GM19324 (cell line): ENCODE results near the gene PROKR1.
"Not testable (repeated sequence)": the region's sequence is repeated elsewhere in the genome, so short reads cannot be mapped to it uniquely, and the experiment has no call there.

Experiments
- ATAC-seq: cut with Tn5 transposase; IDR thresholded peaks from one replicate; pipeline ENCODE4 v1.9.1; 2021; ENCODE audit warnings: mild to moderate bottlenecking, moderate library complexity; ENCODE audit not compliant: unreplicated experiment, low FRiP score

The PROKR1 gene

DNA sequence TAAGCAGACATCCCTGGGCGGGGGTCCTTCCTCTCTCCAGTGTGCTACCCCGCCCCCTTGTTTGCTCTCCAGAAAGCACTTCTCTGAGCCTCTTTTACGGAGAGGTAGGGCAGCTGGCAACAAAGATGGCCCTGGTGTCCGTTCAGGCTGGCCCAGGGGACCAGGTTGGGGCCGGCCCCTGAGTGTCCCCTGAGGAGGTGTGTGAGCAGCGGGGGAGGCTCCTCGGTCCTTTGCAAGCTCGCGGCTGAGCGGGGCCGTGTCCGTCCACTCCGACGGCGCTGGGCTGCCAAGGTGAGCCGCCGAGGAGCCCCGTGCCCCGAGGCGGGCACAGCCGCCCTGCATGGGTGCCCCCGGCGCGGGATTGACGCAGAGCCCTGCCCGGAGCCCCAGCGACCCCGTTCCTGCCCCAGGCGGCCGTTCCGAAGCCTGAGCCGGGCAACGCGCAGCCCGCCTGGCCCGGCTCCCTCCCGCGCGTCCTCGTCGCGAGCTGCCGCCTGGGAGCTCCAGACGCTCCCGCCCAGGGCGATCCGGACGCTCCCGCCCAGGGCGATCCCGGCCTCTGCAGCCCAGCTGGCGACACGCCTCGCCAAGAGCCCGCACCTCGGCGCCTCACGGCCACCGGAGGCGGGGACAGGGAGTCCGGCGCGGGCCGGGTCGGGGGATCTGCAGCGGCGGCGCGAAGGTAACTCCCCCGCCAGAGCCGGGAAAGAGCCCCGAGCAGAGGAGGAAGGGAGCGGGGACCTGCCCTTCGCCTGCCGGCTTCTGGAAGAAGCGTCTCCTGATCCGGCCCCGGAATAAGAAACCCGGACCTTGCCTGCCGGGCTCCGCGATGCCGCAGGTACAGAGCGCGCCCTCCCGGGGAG is at the start of gene PROKR1:
Gene PROKR1 (plus strand): TSS at position 569 of the 863 bp plus-strand sequence. CDS start 2,243 bp downstream, outside the sequence.
- no peak for ATAC-seq

DNA sequence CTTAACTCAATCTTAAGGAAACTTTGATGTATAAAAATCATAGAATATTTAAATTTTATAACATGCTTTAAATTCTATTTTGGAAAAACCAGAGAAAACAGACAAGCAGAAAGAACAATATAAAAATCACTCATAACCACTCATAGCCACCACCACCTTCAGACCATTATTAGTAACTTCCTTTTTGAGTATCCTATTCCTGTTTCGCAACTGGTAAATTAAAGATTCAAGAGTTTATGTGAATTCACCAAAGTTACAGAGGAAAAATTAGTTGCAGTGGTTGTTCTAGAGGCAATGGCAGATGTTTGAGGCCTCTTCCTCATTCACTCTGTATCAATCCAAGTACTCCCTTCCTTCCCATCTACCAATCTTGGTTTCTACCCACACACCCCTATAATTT is 49.3 kb upstream of the PROKR1 start:
- ATAC-seq, result no peak

DNA sequence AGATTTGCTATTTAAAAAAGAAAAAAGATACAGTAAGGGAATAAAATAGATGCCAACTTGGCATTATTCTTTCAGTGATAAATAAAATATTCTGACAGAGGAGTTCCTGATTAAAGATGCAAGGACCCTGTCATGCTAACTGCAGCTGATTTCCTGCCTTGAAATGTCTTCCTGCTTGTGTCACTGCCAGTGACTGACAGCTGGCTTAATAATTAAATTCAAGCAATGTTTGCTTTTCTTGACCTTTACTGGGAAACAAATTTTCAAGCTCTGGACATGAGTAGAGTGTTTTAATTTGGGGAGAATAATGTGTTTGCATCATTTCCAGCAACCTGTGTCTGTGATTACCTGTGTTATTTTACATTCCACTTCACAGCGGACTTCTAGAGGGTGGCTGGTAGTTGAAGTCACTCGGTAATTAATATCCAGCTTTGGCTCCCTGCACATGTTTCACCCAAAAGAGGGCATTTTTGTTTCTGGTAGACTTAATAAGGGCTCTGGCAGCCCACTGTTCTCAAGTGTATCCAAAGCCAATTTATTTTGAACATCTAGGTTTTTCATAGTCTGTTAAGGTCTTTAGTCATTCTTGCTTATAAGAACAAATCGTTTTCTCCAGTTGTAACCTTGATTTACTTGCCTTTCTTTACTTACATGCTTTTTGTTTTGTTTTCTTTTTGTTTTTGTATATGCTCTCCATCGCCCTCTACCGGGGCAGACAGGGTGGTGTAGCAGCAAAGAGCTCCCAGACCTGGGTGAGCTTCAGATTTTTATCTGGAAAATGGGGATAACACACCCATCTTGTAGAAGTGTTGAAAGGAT is 48.5 kb upstream of the PROKR1 start:
- peak; percentile 67 for ATAC-seq

DNA sequence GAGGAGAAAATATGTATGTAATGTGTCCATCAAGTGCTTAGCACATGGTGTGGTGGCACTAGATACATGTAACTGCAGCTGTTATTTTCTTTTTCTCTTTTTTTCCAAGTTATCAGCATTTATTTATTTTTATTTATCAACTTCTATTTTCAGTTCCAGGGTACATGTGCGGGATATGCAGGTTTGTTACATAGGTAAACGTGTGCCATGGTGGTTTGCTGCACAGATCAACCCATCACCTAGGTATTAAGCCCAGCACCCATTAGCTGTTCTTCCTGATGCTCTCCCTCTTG is 47.9 kb upstream of the PROKR1 start:
- not testable (repeated sequence) for ATAC-seq

DNA sequence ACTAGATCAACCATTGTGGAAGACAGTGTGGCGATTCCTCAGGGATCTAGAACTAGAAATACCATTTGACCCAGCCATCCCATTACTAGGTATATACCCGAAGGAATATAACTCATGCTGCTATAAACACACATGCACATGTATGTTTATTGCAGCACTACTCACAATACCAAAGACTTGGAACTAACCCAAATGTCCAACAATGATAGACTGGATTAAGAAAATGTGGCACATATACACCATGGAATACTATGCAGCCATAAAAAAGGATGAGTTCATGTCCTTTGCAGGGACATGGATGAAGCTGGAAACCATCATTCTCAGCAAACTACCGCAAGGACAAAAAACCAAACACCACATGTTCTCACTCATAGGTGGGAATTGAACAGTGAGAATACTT is 42.9 kb upstream of the PROKR1 start:
- not testable (repeated sequence) for ATAC-seq

DNA sequence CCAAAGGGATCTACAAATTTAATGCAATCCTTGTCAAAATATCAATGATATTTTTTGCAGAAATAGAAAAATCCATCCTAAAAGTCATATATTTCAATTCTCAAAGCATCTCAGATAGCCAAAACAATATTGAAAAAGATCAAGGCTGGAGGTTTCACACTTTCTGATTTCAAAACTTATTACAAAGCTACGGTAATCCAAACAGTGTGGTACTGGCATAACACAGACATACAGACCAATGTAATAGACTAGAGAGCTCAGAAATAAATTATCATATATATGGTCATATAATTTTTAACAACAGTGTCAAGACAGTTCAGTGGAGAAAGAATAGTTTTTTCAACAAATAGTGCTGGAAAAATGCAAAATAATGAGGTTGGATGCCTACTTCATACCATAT is 40.3 kb upstream of the PROKR1 start:
- ATAC-seq, result no peak

DNA sequence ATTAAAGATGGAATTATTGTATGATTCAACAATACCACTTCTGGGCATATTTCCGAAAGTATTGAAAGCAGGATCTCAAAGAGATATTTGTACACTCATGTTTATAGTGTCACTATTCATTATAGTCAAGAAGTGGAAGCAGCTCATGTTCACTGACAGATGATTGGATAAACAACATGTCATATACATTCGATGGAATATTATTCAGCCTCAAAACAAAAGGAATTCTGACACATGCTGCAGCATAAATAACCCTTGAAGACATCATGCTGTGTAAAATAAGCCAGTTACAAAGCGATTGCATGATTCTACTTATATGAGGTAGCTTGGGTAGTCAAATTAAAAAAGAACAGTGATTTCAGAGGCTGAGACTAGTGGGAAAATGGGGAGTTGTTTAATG is 39.3 kb upstream of the PROKR1 start:
- ATAC-seq, result no peak

DNA sequence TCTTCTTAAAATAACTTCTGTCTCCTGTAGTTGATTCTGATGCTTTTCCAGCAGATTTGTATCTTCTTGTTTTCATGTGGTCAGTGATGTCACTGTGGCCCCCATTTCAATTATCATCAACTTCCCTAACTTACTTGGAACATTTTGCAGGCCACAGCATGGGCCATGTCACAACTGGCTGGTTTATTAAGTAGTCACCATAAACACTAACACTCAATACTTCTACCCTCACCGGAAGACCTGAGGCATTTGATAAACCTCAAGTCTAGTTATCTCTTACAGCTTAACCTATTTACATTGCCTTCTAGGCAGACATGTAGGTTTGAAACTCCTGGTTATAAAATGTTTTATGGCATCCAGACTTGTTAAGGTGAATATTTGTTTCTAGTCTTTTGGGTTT is 37.4 kb upstream of the PROKR1 start:
- no peak for ATAC-seq

DNA sequence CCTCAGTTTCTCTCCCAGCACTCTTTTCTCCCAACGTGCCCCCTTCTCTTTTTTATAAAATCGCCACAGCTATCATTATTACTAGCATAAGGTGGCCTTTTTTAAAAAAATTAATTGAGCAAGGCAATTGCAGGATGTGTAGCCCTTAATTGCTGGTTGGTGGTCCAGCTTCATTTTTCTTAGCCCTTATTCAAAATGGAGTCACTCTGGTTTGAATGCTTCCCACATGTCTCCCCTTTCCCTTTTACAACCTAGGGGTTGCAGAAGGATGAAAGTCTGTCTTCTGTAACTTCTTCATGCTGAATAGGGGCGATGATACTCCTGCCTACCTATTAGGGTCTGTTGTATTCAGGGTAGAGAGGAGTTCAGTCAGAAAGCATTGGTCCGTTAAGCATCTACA is 36.6 kb upstream of the PROKR1 start:
- ATAC-seq, result no peak

DNA sequence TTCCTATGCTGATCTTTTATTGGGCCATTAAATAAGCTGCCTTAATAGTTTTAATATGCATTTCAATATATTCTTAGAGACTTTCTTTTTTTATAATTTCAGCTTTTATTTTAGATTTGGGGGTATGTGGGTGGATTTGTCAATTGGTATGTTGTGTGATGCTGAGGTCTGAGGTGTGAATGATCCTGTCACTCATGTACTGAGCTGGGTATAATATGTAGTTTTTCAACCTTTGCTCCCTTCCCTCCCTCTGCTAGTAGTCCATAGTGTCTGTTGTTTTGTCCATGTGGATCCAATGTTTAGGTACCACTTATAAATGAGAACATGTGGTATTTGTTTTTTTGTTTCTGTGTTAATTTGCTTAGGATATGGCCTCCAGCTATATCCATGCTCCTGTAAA is 35.5 kb upstream of the PROKR1 start:
- no peak for ATAC-seq

DNA sequence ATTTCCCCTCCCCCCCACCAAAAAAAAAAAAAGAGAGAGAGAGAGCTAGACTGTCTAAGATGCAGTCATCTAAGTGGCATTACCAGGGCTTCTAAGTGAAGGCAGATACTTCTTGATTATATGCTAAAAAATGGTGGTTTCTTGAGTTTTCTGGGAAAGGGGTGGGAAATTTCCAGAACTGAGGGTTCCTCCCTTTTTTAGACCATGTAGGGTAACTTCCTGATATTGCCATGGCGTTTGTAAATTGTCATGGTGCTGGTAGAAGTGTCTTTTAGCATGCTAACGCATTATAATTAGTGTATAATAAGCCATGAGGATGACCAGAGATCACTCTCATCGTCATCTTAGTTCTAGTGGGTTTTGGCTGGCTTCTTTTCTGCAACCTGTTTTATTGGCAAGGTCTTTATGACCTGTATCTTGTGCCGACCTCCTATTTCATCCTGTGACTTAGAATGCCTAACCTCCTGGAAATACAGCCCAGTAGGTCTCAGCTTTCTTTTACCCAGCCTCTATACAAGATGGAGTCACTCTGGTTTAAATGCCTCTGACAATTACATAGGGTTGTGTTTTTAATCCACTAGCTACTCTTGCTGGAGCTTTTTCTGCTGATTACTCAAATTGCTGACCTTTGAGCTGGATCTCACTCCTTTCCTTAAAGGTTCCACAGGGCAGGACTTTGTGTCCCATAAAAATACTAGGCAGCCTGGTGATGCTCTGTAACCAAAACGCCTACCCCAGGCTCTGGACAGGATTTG is 30.4 kb upstream of the PROKR1 start:
- no peak for ATAC-seq

DNA sequence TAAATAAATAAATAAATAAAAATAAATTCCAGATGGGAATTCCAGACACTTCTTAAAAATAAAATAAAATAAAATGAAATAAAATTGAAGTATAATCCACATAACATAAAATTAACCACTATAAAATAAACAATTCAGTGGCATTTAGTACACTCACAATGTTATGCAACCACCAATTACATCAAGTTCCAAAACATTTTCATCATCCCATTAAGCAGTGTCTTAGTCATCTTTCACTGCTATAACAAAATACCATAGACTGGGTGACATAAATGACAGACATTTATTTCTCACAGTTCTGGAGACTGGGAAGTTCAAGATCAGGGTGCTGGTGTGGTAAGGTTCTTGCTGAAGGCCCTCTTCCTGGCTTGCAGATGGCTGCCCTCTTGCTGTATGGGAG is 22.6 kb upstream of the PROKR1 start:
- ATAC-seq, result no peak

DNA sequence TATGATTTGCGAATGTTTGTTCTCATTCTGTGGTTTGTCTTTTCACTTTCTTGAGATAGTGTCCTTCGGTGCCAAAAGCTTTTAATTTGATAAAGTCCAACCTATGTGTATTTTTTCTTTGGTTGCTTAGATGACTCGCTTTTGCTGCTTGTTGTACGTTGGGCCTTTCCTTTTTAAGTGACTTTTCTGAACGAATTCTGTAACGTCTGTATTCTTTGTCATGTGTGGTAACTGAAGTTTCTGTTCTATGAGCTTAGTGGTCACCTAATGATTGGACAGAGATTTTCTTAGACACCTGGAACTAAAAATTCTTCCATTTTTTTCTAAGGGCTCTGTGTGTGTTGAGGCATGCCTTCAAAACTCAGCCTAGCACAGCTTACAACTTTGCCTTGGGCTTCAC is 19.6 kb upstream of the PROKR1 start:
- ATAC-seq, result no peak

DNA sequence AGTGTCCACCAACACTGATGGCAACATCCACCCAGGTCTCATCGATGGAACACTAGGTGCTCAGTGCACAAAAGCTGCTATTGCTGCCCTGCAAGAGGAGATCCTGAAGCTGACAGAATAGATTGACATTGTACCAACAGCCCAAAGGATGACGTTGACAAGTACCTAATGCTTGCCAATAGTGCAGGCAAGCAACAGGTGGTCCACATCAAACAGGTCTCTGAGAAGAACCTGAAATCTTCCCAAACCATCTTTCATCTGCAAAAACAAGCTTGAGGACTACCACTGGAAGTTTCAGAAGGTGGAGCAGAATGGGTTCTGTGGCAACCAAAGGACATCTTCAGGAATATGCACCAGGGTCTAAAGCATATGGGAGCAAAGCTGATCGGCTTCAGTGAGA is 15.8 kb upstream of the PROKR1 start:
- ATAC-seq, result no peak

DNA sequence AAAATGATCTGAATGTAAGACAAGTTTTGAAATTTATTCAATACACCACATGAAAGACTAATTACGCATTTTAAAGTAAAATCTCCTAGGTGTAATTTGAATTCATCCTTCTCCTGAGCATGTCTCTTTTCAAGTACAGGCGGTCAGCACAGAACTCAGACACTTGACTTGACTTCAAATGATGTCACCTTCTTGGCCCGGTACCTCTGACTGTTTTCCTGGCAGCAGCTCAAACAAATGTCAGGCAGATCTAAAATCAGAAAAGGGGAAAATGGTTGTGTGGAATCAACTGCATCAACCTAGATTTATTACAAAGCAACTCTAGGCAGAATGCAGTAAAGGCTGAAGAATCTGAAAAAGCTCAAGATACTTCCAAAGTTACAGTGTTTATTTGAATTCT is 11.4 kb upstream of the PROKR1 start:
- ATAC-seq, result no peak

DNA sequence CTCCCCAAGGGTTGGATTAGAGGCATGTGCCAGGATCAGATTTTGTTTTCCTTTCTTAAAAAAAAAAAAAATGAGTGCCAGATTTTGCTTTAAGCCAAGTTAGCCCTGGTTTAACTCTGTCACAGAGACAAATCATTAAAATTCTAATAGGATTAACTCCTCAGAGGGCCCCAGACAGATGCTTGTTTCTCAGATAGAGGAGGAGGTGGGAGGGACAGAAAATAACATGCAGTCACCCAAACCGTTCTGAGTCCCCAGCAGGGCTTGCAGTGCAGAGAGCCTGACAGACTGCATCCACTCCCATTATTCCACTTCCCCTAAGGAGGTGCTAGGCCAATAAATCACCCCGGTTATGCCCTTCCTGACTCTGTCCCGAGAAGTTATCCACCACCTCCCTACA is 6.3 kb upstream of the PROKR1 start:
- no peak for ATAC-seq

DNA sequence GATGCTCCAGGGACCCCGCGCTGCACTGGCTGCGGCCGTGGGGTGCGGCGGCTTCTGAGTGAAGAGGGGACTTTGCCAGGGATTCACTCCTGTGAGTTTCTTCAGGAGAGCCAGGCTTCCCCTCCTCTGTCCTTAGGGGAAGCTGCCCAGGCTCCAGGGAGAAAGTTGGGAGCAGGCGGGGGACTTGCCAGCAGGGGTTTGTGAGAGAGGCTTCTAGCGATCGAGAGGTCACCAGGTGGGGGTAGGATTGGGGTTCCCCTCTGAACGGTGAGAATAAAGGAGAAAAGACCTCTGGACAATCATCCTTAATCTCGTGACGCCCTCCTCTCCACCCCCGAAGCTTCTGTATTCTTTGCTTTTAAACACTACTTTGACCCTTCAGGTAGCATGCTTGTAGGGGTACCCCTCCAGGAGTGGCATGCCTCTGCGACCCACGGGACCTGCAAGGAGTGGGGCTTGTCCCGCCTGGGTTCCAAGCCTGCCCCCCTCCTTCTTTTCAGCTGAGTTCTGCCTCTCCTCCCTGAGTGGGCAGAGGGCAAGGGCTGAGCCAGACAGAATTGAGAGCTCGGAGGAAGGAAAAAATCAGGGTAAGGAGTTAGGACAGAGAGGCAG is 601 bp downstream of the PROKR1 start:
- no peak for ATAC-seq

DNA sequence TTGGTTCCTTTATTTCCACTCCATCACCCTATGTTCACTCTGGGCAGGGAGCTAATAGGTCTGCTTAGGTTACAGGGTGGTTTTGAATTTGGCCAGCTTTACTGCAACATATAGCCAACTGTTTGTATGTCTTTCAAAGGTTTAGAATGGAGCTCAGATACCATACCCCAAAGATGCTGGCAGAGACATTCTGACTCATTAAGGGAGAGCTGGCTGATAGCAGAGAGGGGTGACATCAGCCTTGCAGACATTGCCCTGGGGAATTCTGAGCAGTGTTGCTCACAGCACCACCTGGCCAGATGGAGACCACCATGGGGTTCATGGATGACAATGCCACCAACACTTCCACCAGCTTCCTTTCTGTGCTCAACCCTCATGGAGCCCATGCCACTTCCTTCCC is 2.1 kb downstream of the PROKR1 start:
- ATAC-seq, result no peak

DNA sequence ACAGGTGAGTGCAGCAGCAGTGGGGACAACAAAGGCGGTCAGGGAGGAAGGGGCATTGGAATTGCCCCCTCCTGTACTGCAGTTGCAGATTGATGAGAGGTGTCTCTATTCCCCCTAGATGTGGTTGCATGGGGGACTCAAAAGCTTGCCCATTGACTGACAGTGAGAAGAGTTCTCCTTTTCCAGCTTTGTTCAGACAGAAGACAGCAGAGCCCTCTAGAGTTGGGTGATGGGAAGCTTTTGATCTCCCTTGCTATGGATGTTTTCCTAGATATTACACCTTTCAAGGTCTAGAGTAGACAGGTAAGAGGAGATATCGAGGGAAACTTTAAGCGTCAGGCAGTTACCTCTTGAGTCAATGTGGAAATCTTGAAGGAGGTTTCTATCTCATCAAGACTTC is 2.9 kb downstream of the PROKR1 start:
- no peak for ATAC-seq

DNA sequence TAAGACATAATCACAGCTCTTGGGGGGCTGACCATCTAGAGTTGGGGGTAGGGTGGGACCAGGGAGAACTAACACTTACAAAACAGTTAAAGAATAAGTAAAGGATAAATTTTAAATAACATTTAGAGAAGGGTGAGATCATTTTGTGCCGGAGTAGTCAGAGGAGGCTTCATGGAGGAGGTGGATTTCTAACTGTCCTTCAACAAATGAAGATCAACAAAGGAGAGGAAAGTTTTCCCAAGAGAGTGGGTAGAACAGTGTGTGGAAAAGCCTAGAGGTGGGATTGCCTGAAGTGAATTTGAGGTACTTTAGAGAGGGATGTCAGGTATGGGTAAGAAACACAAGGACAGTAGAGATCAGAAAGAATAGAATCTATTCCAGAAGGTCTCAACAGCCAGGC is 7.3 kb downstream of the PROKR1 start:
- ATAC-seq, result no peak

DNA sequence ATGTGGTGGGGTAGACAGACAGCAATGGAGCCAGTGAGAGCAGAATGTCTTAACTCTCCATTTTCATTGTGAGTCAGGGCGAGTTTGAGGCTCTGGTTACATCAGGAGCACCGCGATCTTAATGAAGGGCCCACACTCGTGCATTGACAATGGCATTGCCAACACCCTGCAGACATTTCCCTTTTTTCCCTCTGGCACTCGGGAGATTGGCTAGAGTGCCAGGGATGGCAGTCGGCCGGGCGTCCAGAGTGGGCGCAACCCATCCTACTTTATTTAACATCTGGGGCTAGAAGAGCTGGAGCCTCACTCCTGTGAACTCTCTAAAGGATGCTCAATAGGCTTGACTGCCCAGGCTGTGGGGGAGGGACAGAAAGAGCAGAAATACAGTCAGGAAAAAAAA is 9.7 kb downstream of the PROKR1 start:
- no peak for ATAC-seq
